ENCODE measurements around the gene KLF13.

The KLF13 gene

DNA sequence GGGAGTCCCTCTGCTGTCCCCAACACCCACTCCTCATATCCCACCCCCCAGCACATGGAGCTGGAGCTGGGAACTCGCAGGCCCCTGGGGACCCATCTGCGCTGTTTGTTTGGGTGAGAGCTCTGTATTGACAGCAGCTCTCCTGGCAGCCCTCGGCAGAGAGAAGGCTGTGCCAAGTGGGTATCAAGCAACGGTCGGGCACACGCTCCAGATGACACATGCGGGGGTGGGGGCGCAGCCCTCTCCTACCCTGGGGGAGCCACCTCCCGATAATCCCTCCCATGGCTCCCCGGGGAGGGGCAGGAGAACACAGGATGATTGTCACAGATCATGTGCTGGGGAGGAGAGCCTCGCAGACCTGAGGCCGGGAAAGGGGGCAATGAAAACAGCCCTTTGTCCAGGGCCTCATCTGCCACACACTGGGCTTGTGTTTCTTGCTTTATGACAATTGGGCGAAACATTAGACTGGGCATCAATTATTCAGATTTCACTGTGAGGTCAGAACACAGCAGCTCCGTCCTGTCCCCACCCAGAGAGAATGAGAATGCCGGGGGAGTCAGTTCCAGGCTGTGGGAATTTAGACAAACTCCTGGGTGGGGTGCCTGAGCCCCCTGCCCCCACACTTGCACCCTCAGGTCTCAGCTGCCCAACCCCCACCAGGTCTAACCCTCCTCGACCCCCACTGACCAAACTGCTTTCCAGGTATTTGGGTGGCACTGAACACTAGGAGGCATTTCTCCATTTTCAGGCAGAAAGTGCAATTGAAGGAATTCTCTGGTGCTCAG, 46.4 kb upstream of the KLF13 start:
- DNase-seq (ENCODE audit: low spot score): no peak
- TF ChIP-seq, protein P1, sequence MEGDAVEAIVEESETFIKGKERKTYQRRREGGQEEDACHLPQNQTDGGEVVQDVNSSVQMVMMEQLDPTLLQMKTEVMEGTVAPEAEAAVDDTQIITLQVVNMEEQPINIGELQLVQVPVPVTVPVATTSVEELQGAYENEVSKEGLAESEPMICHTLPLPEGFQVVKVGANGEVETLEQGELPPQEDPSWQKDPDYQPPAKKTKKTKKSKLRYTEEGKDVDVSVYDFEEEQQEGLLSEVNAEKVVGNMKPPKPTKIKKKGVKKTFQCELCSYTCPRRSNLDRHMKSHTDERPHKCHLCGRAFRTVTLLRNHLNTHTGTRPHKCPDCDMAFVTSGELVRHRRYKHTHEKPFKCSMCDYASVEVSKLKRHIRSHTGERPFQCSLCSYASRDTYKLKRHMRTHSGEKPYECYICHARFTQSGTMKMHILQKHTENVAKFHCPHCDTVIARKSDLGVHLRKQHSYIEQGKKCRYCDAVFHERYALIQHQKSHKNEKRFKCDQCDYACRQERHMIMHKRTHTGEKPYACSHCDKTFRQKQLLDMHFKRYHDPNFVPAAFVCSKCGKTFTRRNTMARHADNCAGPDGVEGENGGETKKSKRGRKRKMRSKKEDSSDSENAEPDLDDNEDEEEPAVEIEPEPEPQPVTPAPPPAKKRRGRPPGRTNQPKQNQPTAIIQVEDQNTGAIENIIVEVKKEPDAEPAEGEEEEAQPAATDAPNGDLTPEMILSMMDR (IDR thresholded peaks at IDR 0.05; ENCODE audit: extremely low read depth, insufficient read depth, missing control alignments): no peak
- in situ Hi-C loops (cut with MboI; ENCODE audit: low pct_unique_long_range_greater_than_20kb, low sequenced_read_pairs, unreplicated experiment): no loop called here

DNA sequence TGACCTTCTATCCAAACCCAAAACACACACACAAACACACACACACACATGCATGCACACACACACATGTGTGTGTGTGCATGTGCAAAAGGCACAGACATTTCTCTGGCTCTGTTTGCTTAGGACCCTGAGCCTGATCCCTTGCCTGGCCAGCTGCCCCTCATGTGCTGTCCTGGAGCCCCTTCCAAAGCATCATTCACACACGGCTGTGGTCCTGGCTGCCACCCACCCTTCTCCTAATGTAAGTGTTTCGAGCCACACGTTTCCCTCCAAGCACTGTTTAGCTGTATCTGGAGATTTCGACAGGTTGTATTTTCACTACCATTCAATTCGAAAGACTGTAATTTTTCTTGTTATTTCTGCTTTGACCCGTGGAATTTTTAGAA, 45.8 kb upstream of the KLF13 start:
- in situ Hi-C loops (cut with MboI; ENCODE audit: low pct_unique_long_range_greater_than_20kb, low sequenced_read_pairs, unreplicated experiment): no loop called here

DNA sequence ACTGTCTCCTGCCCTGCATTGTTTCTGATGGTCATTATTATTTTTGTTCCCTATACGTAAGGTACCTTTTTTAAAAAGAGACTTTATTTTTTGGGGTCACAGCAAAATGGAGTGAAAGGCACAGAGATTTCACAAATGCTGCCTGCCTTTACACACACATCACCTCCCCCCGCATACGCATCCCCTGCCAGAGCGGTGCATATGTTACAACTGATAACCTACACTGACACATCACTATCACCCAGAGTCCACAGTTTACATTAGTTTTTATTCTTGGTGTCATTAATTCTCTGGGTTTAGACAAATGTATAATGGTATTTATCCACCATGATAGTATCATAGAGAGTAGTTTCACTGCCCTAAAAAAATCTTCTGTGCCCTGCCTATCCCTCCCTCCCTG, 43.6 kb upstream of the KLF13 start:
- in situ Hi-C loops (cut with MboI; ENCODE audit: low pct_unique_long_range_greater_than_20kb, low sequenced_read_pairs, unreplicated experiment): no loop called here
- TF ChIP-seq, protein P1 (IDR thresholded peaks at IDR 0.05; ENCODE audit: extremely low read depth, insufficient read depth, missing control alignments): no peak
- DNase-seq (ENCODE audit: low spot score): no peak

More for the DNA sequence above, 45.8 kb upstream of the KLF13 start:
- TF ChIP-seq, protein P1 (IDR thresholded peaks at IDR 0.05; ENCODE audit: extremely low read depth, insufficient read depth, missing control alignments): no peak
- DNase-seq (ENCODE audit: low spot score): no peak

DNA sequence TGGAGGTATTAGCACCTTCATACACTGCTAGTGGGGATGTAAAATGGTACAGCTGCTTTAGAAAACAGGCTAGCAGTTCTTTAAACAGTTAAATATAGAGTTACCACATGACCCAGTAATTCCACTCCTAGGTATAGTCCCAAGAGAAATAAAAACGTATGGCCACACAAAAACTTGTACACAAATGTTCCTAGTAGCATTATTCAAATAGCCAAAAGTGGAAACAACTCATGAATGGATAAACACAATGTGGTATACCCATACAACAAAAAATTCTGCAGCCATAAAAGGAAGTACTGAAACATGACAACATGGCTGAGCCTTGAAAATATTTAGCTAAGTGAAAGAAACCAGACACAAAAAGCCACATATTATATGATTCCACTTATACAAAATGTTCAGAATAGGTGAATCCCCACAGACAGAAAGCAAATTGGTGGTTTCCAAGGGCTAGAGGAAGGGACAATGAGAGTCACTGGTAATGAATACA, 40.8 kb upstream of the KLF13 start:
- in situ Hi-C loops (cut with MboI; ENCODE audit: low pct_unique_long_range_greater_than_20kb, low sequenced_read_pairs, unreplicated experiment): no loop called here
- TF ChIP-seq, protein P1 (IDR thresholded peaks at IDR 0.05; ENCODE audit: extremely low read depth, insufficient read depth, missing control alignments): no peak
- DNase-seq (ENCODE audit: low spot score): no peak

DNA sequence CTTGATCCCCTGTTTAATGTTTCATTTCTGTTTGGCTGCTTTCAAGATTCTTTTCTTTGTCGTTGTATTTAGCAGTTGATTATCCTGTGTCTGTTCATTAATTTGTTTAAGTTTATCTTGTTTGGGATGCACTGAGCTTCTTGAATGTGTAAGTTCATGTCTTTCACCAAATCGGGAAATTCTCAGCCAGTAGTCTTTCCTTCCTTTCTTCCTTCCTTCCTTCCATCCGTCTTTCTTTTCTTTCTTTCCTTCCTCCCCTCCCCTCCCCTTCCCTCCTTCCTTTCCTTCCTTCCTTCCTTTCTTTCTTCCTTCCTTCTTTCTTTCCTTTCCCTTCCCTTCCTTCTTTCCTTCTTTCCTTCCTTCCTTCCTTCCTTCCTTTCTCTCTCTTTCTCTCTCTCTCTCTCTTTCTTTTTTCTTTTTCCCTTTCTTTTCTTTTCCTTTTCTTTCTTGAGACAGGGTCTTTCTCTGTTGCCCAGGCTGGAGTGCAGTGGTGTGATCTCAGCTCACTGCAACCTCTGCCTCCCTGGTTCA, 35.5 kb upstream of the KLF13 start:
- in situ Hi-C loops (cut with MboI; ENCODE audit: low pct_unique_long_range_greater_than_20kb, low sequenced_read_pairs, unreplicated experiment): no loop called here
- DNase-seq (ENCODE audit: low spot score): no peak
- TF ChIP-seq, protein P1 (IDR thresholded peaks at IDR 0.05; ENCODE audit: extremely low read depth, insufficient read depth, missing control alignments): no peak

DNA sequence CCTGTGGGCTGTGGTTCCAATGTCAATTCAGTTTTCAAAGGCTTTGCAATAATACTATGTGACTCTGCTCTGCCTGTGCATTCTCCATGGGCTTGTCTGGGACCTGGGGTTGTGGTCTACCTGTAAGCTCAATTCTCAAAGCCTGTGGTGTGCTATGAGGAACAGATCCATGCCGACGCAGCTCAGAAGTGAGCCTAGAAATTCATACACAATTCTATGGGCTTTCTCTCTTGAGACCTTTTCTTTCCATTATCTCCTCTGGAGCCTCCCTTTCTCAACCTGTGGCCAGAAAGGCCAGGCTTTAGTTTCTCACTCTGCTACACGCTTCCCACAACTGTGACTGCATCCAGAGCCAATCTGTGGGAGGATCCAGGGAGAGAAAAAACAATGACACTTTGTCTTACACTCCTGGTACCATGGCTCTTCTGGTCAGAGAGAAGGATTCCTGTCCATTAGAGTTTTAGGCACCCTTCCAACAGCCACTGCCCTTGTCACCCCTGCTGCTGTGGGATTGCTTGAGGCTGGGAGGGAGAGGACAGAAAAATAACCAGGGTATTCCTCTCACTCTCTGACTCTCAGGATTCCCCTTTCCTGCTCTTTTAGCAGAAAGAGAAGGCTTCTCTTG, 34.1 kb upstream of the KLF13 start:
- TF ChIP-seq, protein P1 (IDR thresholded peaks at IDR 0.05; ENCODE audit: extremely low read depth, insufficient read depth, missing control alignments): no peak
- no peak for DNase-seq (ENCODE audit: low spot score)
- in situ Hi-C loops (cut with MboI; ENCODE audit: low pct_unique_long_range_greater_than_20kb, low sequenced_read_pairs, unreplicated experiment): no loop called here

Measured in GM13977 (cell line).